Loucy (cell line): ENCODE data around the gene LRP1-AS.
A peak's percentile ranks its signal among the peaks of the same experiment; 100 is the strongest.
"Not testable (repeated sequence)": the region's sequence is repeated elsewhere in the genome, so short reads cannot be mapped to it uniquely, and the experiment has no call there.

Source experiments
- H2AFZ ChIP-seq: fragments of 200-600 bp; sonication (generic); 2 replicates; pipeline ENCODE4 v1.6.0; 2016; ENCODE audit warnings: antibody characterized with exemption, mild to moderate bottlenecking, low read length, moderate library complexity
- H3F3A ChIP-seq: fragments of 200-600 bp; 2 replicates; pipeline ENCODE4 v1.6.0; 2016; ENCODE audit warnings: antibody characterized with exemption, low read depth, mild to moderate bottlenecking
- H3K27me3 ChIP-seq: fragments of 200-600 bp; sonication (generic); 2 replicates; pipeline ENCODE4 v1.6.1; 2014; ENCODE audit warnings: low read length, mild to moderate bottlenecking; ENCODE audit not compliant: insufficient read depth, poor library complexity, severe bottlenecking
- H3K36me3 ChIP-seq: fragments of 200-600 bp; sonication (generic); 2 replicates; pipeline ENCODE4 v1.6.1; 2016; ENCODE audit warnings: low read length; ENCODE audit not compliant: insufficient read depth
- H3K4me1 ChIP-seq: fragments of 200-600 bp; sonication (generic); 2 replicates; pipeline ENCODE4 v1.5.1; 2014; ENCODE audit warnings: low read length, mild to moderate bottlenecking; ENCODE audit not compliant: insufficient read depth, poor library complexity, severe bottlenecking
- H3K4me2 ChIP-seq: fragments of 200-600 bp; sonication (generic); 2 replicates; pipeline ENCODE4 v1.6.0; 2014; ENCODE audit warnings: antibody characterized with exemption, low read length, low read depth, mild to moderate bottlenecking; ENCODE audit not compliant: poor library complexity, severe bottlenecking
- H3K4me3 ChIP-seq: fragments of 200-600 bp; sonication (generic); 2 replicates; pipeline ENCODE4 v1.5.1; 2014; ENCODE audit warnings: low read length, mild to moderate bottlenecking, mixed read lengths; ENCODE audit not compliant: poor library complexity, severe bottlenecking
- H3K79me2 ChIP-seq: fragments of 200-600 bp; sonication (generic); 2 replicates; pipeline ENCODE4 v1.6.1; 2014; ENCODE audit warnings: low read length; ENCODE audit not compliant: insufficient read depth
- H3K9ac ChIP-seq: fragments of 200-600 bp; sonication (generic); 2 replicates; pipeline ENCODE4 v1.6.0; 2014; ENCODE audit warnings: mild to moderate bottlenecking, low read depth, low read length, moderate library complexity; ENCODE audit not compliant: poor library complexity, severe bottlenecking
- H3K9me2 ChIP-seq: fragments of 200-600 bp; sonication (generic); replicated peaks from 2 replicates; pipeline ENCODE4 v1.6.1; 2016; ENCODE audit warnings: low read depth, low read length, mixed read lengths
- H3K9me3 ChIP-seq: fragments of 200-600 bp; sonication (generic); 2 replicates; pipeline ENCODE4 v1.6.1; 2014; ENCODE audit warnings: mild to moderate bottlenecking, antibody characterized with exemption, low read length, low read depth; ENCODE audit not compliant: insufficient read depth
- H4K20me1 ChIP-seq: fragments of 200-600 bp; sonication (generic); 2 replicates; pipeline ENCODE4 v1.6.0; 2014; ENCODE audit warnings: antibody characterized with exemption, low read length, mild to moderate bottlenecking; ENCODE audit not compliant: insufficient read depth, poor library complexity, severe bottlenecking
- CTCF ChIP-seq: fragments of 200-600 bp; sonication (generic); conservative IDR thresholded peaks from 2 replicates; pipeline ENCODE4 v1.5.1; 2014; ENCODE audit warnings: mild to moderate bottlenecking, antibody characterized with exemption, low read length
- EZH2phosphoT487 ChIP-seq: fragments of 200-600 bp; IDR thresholded peaks from 2 replicates; pipeline ENCODE4 v1.6.1; 2018; ENCODE audit warnings: antibody characterized with exemption, mild to moderate bottlenecking, moderate library complexity, borderline replicate concordance

LRP1-AS gene

GRCh38 chr12:57124261-57124877 lies 23.1 kb downstream of the LRP1-AS start:
- Histone ChIP-seq H3K27me3 (no peaks in the 10 kb centered on the region), H3K9me3 (no peaks in the 10 kb centered on the region), H3K79me2 (no peaks in the 10 kb centered on the region), H3K4me2 (no peak overlapping the region), H3K4me3 (no peak overlapping the region), H3K4me1 (peaks cover 21% of the 10 kb centered on the region), H2AFZ (peak overlapping the region; percentile 55), H3K36me3 (no peaks in the 10 kb centered on the region), H3K9ac (no peak overlapping the region), H3K9me2 (no peaks in the 10 kb centered on the region), H4K20me1 (no peaks in the 10 kb centered on the region), H3F3A (no peaks in the 10 kb centered on the region; the same call in 1 of the 2 replicates)
- TF ChIP-seq EZH2phosphoT487, result no peak
- peak; percentile 97 for TF ChIP-seq CTCF

- no peaks in the 10 kb centered on the region for H3K27me3 ChIP-seq
- no peak overlapping the region for H3K4me3 ChIP-seq
- H3K4me1 ChIP-seq, result peaks cover 20% of the 10 kb centered on the region
- no peaks in the 10 kb centered on the region for H3K36me3 ChIP-seq
- no peaks in the 10 kb centered on the region for H3K79me2 ChIP-seq
- no peak for TF ChIP-seq CTCF
- TF ChIP-seq EZH2phosphoT487, result no peak
- no peaks in the 10 kb centered on the region for H3K9me3 ChIP-seq
- H3K9me2 ChIP-seq, result no peaks in the 10 kb centered on the region
- no peaks in the 10 kb centered on the region for H4K20me1 ChIP-seq
- H3K9ac ChIP-seq, result no peak overlapping the region
- H3F3A ChIP-seq, result no peaks in the 10 kb centered on the region; the same call in 1 of the 2 replicates
- H3K4me2 ChIP-seq, result no peak overlapping the region
- H2AFZ ChIP-seq, result no peak overlapping the region
Observed at GRCh38 chr12:57123813-57124212, 23.6 kb downstream of the LRP1-AS start.

DNA sequence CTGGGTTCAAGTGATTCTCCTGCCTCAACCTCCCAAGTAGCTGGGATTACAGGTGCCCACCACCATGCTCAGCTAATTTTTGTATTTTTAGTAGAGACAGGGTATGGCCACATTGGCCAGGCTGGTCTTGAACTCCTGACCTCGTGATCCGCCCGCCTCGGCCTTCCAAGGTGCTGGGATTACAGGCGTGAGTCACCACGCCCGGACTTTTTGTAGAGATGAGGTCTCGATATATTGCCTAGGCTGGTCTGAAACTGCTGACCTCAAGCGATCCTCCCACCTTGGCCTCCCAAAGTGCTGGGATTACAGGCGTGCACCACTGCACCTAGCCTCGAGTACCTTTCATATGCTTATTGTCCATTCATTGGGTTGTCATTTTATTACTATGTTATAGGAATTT lies 26.7 kb downstream of the LRP1-AS start:
- not testable (repeated sequence) for H3K9me2 ChIP-seq, H3K4me2 ChIP-seq, H3F3A ChIP-seq, H3K4me1 ChIP-seq, H3K27me3 ChIP-seq, H2AFZ ChIP-seq, H3K4me3 ChIP-seq, H4K20me1 ChIP-seq, H3K9me3 ChIP-seq, H3K9ac ChIP-seq, H3K79me2 ChIP-seq, H3K36me3 ChIP-seq
